ENCODE results near the gene MOGAT2.
"Not testable (repeated sequence)": the region's sequence is repeated elsewhere in the genome, so short reads cannot be mapped to it uniquely, and the experiment has no call there.

MOGAT2 gene

DNA sequence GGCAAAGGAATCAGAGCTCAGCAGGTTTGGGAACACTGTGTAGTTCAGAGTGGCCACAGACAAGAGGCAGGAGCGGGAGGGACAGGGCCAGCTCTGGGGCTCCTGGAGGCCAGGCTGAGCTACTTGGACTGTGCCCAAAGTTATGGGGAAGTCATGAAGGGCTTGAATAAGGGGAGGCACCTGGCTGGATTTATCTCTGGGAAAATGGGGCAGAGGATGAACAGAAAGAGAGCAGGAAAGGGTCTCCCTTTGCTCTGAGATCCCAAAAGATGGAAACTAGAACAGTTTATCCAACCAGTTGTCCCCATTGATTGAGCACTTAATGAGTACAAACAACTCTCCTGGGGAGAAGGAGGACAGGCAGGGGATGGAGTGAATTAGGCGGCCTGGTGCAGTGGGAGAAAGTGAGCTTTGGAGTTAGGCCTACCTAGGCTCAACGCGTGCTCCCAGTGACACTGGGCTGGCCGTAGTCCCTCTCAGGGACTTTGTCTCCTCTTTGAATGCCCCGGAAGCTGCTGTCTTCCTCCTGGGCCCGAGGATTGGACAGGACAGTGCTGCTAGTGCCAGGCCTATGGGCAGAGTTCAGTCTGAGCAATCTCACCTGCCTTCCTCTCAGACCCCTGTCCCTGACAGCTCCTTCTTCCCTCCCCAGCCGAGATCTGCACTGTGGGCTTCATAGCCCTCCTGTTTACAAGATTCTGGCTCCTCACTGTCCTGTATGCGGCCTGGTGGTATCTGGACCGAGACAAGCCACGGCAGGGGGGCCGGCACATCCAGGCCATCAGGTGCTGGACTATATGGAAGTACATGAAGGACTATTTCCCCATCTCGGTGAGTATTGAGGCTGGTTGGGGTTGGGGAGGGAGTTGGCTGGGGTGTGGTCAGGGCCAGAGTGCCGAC is 2.0 kb downstream of the MOGAT2 start:
- DNase-seq (ENCODE audit: low read depth, low spot score), result no peak

GRCh38 chr11:75720639-75721038 is 3.0 kb downstream of the MOGAT2 start:
- no peak for DNase-seq (ENCODE audit: low read depth, low spot score)

- DNase-seq (ENCODE audit: low read depth, low spot score), result no peak
Observed at GRCh38 chr11:75721852-75722668, 4.4 kb downstream of the MOGAT2 start.

DNA sequence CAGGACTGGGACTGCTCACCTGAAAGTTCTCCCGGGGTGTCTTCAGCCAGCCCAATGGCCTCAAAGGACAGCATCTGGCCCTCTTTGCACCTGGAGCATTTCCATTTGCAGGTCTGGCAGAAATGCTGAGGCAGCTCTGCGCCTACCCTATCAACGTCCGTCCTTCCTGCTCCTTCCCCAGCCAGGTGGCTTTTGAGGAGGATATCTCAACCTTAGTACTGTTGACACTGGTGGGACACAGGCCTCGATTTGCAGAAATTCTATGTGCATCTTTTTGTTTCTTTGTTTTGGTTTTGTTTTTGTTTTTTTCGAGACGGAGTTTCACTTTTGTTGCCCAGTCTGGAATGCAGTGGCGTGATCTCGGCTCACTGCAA is 5.0 kb downstream of the MOGAT2 start:
- no peak for DNase-seq (ENCODE audit: low read depth, low spot score)

- no peak for DNase-seq (ENCODE audit: low read depth, low spot score)
Observed at GRCh38 chr11:75725547-75726320, 8.1 kb downstream of the MOGAT2 start.

DNA sequence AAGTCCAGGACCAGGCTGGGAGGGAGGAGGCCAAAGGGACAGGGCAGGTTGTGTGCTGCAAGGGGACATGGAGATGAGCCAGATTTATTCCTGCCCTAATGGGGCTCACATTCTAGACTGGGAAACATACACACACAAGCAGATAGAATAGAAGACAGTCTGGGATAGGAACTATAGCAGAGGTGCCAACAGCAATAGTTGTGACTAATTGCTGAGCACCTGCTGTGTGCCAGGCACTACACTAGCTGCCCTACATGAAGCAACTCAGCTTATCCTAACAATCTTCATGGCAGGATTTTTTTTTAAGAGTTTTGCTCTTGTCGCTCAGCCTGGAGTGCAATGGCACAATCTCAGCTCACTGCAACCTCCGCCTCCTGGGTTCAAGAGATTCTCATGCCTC is 11.4 kb downstream of the MOGAT2 start:
- DNase-seq (ENCODE audit: low read depth, low spot score), result no peak

DNA sequence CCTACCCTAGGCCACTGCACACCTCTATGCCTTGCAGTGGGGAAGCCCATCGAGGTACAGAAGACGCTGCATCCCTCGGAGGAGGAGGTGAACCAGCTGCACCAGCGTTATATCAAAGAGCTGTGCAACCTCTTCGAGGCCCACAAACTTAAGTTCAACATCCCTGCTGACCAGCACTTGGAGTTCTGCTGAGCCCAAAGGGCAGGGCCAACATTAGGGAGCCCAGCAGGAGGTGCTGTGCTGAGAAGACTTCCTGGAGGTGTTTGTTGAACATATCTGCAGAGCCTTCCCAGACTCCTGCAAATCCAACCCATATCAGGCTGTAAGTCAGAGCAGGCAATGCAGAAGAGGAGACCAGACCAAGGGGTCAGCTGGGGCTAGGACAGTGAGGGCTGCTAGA is 13.5 kb downstream of the MOGAT2 start:
- no peak for DNase-seq (ENCODE audit: low read depth, low spot score)

GRCh38 chr11:75733071-75733430 is 15.4 kb downstream of the MOGAT2 start:
- no peak for DNase-seq (ENCODE audit: low read depth, low spot score)

GRCh38 chr11:75733431-75734107 is 15.9 kb downstream of the MOGAT2 start:
- no peak for DNase-seq (ENCODE audit: low read depth, low spot score)

GRCh38 chr11:75734491-75735180 is 17.0 kb downstream of the MOGAT2 start:
- DNase-seq (ENCODE audit: low read depth, low spot score), result no peak

- DNase-seq (ENCODE audit: low read depth, low spot score), result no peak
Observed at GRCh38 chr11:75735181-75735845, 17.7 kb downstream of the MOGAT2 start.

- no peak for DNase-seq (ENCODE audit: low read depth, low spot score)
Observed at GRCh38 chr11:75737314-75737713, 19.7 kb downstream of the MOGAT2 start.

- DNase-seq (ENCODE audit: low read depth, low spot score), result no peak
Observed at GRCh38 chr11:75740681-75741080, 23.0 kb downstream of the MOGAT2 start.

DNA sequence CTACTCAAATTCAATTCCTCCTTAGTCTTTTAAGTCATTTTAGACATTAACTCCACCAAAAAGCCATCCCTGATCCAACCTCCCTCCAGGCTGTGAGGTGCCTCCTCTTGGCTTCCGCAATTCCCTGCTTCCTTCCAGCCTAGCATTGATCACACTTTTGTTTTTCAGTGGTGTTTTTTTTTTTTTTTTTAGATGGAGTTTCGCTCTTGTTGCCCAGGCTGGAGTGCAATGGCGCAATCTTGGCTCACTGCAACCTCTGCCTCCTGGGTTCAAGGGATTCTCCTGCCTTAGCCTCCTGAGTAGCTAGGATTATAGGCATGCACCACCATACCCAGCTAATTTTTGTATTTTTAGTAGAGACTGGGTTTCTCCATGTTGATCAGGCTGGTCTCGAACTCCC is 25.5 kb downstream of the MOGAT2 start:
- DNase-seq (ENCODE audit: low read depth, low spot score), result not testable (repeated sequence)

GRCh38 chr11:75743711-75744563 is 26.3 kb downstream of the MOGAT2 start:
- DNase-seq (ENCODE audit: low read depth, low spot score), result no peak

DNA sequence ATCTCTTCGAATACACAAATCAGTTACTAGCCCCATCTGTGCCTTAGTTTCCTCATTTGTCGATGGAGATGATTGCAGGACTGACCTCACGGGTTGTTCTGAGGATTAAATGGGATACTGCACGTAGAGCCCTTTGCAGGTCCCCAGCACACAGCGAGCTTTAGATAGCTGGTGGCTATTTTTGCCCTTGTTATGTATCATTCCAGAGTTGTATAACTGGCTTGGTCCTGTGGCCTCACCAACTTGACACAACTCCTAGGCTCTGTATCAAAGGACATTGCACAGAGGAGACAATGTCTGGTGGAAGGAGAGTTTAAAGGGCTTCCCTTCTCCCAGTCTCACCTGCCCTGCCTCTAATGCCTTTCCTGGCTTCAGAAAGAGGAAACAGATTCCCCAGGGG is 28.2 kb downstream of the MOGAT2 start:
- no peak for DNase-seq (ENCODE audit: low read depth, low spot score)

- not testable (repeated sequence) for DNase-seq (ENCODE audit: low read depth, low spot score)
Observed at GRCh38 chr11:75748729-75749273, 31.2 kb downstream of the MOGAT2 start.

GRCh38 chr11:75754933-75755332 is 37.3 kb downstream of the MOGAT2 start:
- DNase-seq (ENCODE audit: low read depth, low spot score), result not testable (repeated sequence)

- no peak for DNase-seq (ENCODE audit: low read depth, low spot score)
Observed at GRCh38 chr11:75757651-75758050, 40.0 kb downstream of the MOGAT2 start.

All from iPS DF 19.7 (cell line).